WTC11 (cell line): ENCODE results near the gene PSD. TPM values are rescaled to one million over a fixed set of nuclear protein-coding genes. Genes with fewer than 3 reads are reported as not detected.

ENCODE experiments used
- CBFB ChIP-seq: sonication (generic); formaldehyde crosslinking; IDR thresholded peaks from 2 replicates; pipeline ENCODE4 v1.8.1; 2022; ENCODE audit warnings: mild to moderate bottlenecking, low read depth, missing genetic modification reagents
- CREB1 ChIP-seq: sonication (generic); formaldehyde crosslinking; IDR thresholded peaks from 2 replicates; pipeline ENCODE4 v1.8.0; 2023; ENCODE audit warnings: mild to moderate bottlenecking, missing genetic modification reagents
- FOXK1 ChIP-seq: sonication (generic); formaldehyde crosslinking; IDR thresholded peaks from 2 replicates; pipeline ENCODE4 v1.8.0; 2022; ENCODE audit warnings: mild to moderate bottlenecking, moderate library complexity, missing genetic modification reagents
- MXD4 ChIP-seq: fragments of 250-450 bp; sonication (Bioruptor Pico); IDR thresholded peaks from 2 replicates; pipeline ENCODE4 v1.8.0; 2021; ENCODE audit warnings: mild to moderate bottlenecking, moderate library complexity, borderline replicate concordance
- NFYB ChIP-seq: sonication (generic); formaldehyde crosslinking; conservative IDR thresholded peaks from 2 replicates; pipeline ENCODE4 v1.8.0; 2022; ENCODE audit warnings: low read depth, missing genetic modification reagents
- NR2C2 ChIP-seq: sonication (generic); formaldehyde crosslinking; IDR thresholded peaks from 2 replicates; pipeline ENCODE4 v1.8.0; 2022; ENCODE audit warnings: mild to moderate bottlenecking, missing genetic modification reagents
- PRRX2 ChIP-seq: fragments of 250-450 bp; sonication (Bioruptor Pico); IDR thresholded peaks from 2 replicates; pipeline ENCODE4 v1.8.0; 2021; ENCODE audit warnings: mild to moderate bottlenecking
- SMAD3 ChIP-seq: sonication (generic); formaldehyde crosslinking; IDR thresholded peaks from 2 replicates; pipeline ENCODE4 v1.8.0; 2022; ENCODE audit warnings: missing genetic modification reagents, mild to moderate bottlenecking, borderline replicate concordance
- TEAD1 ChIP-seq: sonication (generic); formaldehyde crosslinking; IDR thresholded peaks from 2 replicates; pipeline ENCODE4 v1.8.0; 2022; ENCODE audit warnings: mild to moderate bottlenecking, missing genetic modification reagents
- total RNA-seq: library from RNA; stranded (reverse); gene quantifications from 3 replicates; pipeline ENCODE4 v1.2.3, GENCODE V29; 2021
- TF ChIP-seq, protein P1 (sequence below): sonication (generic); formaldehyde crosslinking; IDR thresholded peaks from 2 replicates; pipeline ENCODE4 v1.8.0; 2022; ENCODE audit warnings: mild to moderate bottlenecking, missing genetic modification reagents
- TF ChIP-seq, protein P2 (sequence below): sonication (generic); formaldehyde crosslinking; IDR thresholded peaks from 2 replicates; pipeline ENCODE4 v1.8.0; 2022; ENCODE audit warnings: mild to moderate bottlenecking, missing genetic modification reagents
- TF ChIP-seq, protein P3 (sequence below): sonication (generic); formaldehyde crosslinking; IDR thresholded peaks from 2 replicates; pipeline ENCODE4 v1.8.0; 2022; ENCODE audit warnings: mild to moderate bottlenecking, missing genetic modification reagents
- TF ChIP-seq, protein P4 (sequence below): sonication (generic); formaldehyde crosslinking; IDR thresholded peaks from 2 replicates; pipeline ENCODE4 v1.8.1; 2023; ENCODE audit warnings: mild to moderate bottlenecking, missing genetic modification reagents, moderate library complexity
- TF ChIP-seq, protein P5 (sequence below): sonication (generic); formaldehyde crosslinking; IDR thresholded peaks from 2 replicates; pipeline ENCODE4 v1.8.0; 2023; ENCODE audit warnings: missing genetic modification reagents
- TF ChIP-seq, protein P6 (sequence below): sonication (generic); formaldehyde crosslinking; IDR thresholded peaks from 2 replicates; pipeline ENCODE4 v1.8.0; 2023; ENCODE audit warnings: mild to moderate bottlenecking, missing genetic modification reagents
- TF ChIP-seq, protein P7 (sequence below): sonication (generic); formaldehyde crosslinking; IDR thresholded peaks from 2 replicates; pipeline ENCODE4 v1.8.1; 2022; ENCODE audit warnings: mild to moderate bottlenecking, moderate library complexity, missing genetic modification reagents
- TF ChIP-seq, protein P8 (sequence below): sonication (generic); formaldehyde crosslinking; IDR thresholded peaks from 2 replicates; pipeline ENCODE4 v1.8.0; 2022; ENCODE audit warnings: mild to moderate bottlenecking, missing genetic modification reagents
- TF ChIP-seq, protein P9 (sequence below): fragments of 250-450 bp; sonication (Bioruptor Pico); IDR thresholded peaks from 2 replicates; pipeline ENCODE4 v1.9.0; 2021; ENCODE audit warnings: mild to moderate bottlenecking
- TF ChIP-seq, protein P10 (sequence below): sonication (generic); formaldehyde crosslinking; IDR thresholded peaks from 2 replicates; pipeline ENCODE4 v1.8.0; 2023; ENCODE audit warnings: missing genetic modification reagents, mild to moderate bottlenecking, borderline replicate concordance

The PSD gene
- total RNA-seq, 1 experiment from 2014 or later: 12.5 TPM

DNA sequence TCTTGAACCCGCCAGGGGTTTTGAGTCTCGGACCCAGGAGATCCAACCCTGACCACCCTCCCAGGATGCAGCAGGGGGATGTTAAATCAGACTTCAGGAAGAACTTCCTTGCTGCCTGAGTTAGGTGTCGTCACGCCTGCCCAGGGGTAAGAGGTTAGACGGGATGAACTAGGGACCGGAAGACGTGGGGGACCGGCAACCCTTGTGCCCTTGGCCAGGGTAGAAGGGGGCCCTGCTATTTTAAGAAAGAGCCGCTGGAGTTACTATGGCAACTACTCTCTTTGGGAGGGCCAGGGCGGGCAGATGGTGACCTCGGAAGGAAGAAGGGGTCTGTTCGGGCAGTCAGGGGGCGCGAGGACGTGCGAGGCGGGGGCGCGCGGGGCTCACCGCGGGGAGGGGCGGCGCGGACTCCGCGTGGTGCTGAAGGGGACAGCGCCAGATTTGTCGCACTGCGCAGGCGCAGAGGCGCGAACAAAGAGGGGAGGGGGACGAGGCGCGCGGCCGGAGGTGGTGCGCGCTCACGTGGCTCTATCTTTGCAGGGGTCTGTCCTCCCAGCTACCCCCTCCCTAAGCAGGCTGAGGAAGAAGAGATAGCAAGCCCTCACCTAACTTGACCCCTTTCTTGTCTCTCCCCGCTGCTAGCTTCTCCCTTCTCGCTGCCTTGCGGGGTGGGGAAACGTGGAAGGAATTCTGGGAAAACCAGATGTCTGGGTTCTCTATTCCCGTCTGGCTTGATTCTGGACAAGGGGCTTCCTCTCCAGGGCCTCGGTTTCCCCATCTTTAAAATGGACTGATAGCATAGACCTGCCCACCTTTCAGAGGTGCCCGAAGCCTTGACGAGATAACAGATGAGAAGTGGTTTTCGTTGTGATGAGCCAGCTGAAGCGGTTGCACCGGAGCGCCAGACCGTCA, 940 bp upstream of the PSD start (continued):
- TF ChIP-seq, protein P1, sequence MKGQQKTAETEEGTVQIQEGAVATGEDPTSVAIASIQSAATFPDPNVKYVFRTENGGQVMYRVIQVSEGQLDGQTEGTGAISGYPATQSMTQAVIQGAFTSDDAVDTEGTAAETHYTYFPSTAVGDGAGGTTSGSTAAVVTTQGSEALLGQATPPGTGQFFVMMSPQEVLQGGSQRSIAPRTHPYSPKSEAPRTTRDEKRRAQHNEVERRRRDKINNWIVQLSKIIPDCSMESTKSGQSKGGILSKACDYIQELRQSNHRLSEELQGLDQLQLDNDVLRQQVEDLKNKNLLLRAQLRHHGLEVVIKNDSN (CRISPR knock-in tag): peak; percentile 68
- TF ChIP-seq TEAD1: 0 out of 2 replicates have a peak, but pooled peaks have one; percentile 30
- TF ChIP-seq, protein P2, sequence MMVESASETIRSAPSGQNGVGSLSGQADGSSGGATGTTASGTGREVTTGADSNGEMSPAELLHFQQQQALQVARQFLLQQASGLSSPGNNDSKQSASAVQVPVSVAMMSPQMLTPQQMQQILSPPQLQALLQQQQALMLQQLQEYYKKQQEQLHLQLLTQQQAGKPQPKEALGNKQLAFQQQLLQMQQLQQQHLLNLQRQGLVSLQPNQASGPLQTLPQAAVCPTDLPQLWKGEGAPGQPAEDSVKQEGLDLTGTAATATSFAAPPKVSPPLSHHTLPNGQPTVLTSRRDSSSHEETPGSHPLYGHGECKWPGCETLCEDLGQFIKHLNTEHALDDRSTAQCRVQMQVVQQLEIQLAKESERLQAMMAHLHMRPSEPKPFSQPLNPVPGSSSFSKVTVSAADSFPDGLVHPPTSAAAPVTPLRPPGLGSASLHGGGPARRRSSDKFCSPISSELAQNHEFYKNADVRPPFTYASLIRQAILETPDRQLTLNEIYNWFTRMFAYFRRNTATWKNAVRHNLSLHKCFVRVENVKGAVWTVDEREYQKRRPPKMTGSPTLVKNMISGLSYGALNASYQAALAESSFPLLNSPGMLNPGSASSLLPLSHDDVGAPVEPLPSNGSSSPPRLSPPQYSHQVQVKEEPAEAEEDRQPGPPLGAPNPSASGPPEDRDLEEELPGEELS: peak; percentile 87
- TF ChIP-seq NR2C2: peak; percentile 34; the same call in 1 of the 2 replicates
- TF ChIP-seq FOXK1 (CRISPR knock-in tag): peak; percentile 78
- TF ChIP-seq, protein P3, sequence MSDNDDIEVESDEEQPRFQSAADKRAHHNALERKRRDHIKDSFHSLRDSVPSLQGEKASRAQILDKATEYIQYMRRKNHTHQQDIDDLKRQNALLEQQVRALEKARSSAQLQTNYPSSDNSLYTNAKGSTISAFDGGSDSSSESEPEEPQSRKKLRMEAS (CRISPR knock-in tag): peak; percentile 73; the same call in 1 of the 2 replicates
- TF ChIP-seq CBFB (CRISPR knock-in tag): 0 out of 2 replicates have a peak, but pooled peaks have one; percentile 35
- TF ChIP-seq MXD4 (CRISPR knock-in tag): no peak
- TF ChIP-seq, protein P4, sequence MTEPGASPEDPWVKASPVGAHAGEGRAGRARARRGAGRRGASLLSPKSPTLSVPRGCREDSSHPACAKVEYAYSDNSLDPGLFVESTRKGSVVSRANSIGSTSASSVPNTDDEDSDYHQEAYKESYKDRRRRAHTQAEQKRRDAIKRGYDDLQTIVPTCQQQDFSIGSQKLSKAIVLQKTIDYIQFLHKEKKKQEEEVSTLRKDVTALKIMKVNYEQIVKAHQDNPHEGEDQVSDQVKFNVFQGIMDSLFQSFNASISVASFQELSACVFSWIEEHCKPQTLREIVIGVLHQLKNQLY (CRISPR knock-in tag): 0 out of 2 replicates have a peak, but pooled peaks have one; percentile 20
- TF ChIP-seq, protein P5, sequence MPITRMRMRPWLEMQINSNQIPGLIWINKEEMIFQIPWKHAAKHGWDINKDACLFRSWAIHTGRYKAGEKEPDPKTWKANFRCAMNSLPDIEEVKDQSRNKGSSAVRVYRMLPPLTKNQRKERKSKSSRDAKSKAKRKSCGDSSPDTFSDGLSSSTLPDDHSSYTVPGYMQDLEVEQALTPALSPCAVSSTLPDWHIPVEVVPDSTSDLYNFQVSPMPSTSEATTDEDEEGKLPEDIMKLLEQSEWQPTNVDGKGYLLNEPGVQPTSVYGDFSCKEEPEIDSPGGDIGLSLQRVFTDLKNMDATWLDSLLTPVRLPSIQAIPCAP: no peak
- no peak for TF ChIP-seq NFYB
- TF ChIP-seq, protein P6, sequence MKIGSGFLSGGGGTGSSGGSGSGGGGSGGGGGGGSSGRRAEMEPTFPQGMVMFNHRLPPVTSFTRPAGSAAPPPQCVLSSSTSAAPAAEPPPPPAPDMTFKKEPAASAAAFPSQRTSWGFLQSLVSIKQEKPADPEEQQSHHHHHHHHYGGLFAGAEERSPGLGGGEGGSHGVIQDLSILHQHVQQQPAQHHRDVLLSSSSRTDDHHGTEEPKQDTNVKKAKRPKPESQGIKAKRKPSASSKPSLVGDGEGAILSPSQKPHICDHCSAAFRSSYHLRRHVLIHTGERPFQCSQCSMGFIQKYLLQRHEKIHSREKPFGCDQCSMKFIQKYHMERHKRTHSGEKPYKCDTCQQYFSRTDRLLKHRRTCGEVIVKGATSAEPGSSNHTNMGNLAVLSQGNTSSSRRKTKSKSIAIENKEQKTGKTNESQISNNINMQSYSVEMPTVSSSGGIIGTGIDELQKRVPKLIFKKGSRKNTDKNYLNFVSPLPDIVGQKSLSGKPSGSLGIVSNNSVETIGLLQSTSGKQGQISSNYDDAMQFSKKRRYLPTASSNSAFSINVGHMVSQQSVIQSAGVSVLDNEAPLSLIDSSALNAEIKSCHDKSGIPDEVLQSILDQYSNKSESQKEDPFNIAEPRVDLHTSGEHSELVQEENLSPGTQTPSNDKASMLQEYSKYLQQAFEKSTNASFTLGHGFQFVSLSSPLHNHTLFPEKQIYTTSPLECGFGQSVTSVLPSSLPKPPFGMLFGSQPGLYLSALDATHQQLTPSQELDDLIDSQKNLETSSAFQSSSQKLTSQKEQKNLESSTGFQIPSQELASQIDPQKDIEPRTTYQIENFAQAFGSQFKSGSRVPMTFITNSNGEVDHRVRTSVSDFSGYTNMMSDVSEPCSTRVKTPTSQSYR (CRISPR knock-in tag): 0 out of 2 replicates have a peak, but pooled peaks have one; percentile 33
- TF ChIP-seq CREB1 (CRISPR knock-in tag): no peak
- TF ChIP-seq, protein P7, sequence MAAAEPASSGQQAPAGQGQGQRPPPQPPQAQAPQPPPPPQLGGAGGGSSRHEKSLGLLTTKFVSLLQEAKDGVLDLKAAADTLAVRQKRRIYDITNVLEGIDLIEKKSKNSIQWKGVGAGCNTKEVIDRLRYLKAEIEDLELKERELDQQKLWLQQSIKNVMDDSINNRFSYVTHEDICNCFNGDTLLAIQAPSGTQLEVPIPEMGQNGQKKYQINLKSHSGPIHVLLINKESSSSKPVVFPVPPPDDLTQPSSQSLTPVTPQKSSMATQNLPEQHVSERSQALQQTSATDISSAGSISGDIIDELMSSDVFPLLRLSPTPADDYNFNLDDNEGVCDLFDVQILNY: peak; percentile 61; the same call in 1 of the 2 replicates
- TF ChIP-seq SMAD3 (CRISPR knock-in tag): peak; percentile 67; the same call in 1 of the 2 replicates
- TF ChIP-seq, protein P8, sequence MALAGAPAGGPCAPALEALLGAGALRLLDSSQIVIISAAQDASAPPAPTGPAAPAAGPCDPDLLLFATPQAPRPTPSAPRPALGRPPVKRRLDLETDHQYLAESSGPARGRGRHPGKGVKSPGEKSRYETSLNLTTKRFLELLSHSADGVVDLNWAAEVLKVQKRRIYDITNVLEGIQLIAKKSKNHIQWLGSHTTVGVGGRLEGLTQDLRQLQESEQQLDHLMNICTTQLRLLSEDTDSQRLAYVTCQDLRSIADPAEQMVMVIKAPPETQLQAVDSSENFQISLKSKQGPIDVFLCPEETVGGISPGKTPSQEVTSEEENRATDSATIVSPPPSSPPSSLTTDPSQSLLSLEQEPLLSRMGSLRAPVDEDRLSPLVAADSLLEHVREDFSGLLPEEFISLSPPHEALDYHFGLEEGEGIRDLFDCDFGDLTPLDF (CRISPR knock-in tag): 0 out of 2 replicates have a peak, but pooled peaks have one; percentile 46
- TF ChIP-seq, protein P9, sequence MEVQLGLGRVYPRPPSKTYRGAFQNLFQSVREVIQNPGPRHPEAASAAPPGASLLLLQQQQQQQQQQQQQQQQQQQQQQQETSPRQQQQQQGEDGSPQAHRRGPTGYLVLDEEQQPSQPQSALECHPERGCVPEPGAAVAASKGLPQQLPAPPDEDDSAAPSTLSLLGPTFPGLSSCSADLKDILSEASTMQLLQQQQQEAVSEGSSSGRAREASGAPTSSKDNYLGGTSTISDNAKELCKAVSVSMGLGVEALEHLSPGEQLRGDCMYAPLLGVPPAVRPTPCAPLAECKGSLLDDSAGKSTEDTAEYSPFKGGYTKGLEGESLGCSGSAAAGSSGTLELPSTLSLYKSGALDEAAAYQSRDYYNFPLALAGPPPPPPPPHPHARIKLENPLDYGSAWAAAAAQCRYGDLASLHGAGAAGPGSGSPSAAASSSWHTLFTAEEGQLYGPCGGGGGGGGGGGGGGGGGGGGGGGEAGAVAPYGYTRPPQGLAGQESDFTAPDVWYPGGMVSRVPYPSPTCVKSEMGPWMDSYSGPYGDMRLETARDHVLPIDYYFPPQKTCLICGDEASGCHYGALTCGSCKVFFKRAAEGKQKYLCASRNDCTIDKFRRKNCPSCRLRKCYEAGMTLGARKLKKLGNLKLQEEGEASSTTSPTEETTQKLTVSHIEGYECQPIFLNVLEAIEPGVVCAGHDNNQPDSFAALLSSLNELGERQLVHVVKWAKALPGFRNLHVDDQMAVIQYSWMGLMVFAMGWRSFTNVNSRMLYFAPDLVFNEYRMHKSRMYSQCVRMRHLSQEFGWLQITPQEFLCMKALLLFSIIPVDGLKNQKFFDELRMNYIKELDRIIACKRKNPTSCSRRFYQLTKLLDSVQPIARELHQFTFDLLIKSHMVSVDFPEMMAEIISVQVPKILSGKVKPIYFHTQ (CRISPR knock-in tag): no peak
- TF ChIP-seq PRRX2 (CRISPR knock-in tag): no peak
- TF ChIP-seq, protein P10, sequence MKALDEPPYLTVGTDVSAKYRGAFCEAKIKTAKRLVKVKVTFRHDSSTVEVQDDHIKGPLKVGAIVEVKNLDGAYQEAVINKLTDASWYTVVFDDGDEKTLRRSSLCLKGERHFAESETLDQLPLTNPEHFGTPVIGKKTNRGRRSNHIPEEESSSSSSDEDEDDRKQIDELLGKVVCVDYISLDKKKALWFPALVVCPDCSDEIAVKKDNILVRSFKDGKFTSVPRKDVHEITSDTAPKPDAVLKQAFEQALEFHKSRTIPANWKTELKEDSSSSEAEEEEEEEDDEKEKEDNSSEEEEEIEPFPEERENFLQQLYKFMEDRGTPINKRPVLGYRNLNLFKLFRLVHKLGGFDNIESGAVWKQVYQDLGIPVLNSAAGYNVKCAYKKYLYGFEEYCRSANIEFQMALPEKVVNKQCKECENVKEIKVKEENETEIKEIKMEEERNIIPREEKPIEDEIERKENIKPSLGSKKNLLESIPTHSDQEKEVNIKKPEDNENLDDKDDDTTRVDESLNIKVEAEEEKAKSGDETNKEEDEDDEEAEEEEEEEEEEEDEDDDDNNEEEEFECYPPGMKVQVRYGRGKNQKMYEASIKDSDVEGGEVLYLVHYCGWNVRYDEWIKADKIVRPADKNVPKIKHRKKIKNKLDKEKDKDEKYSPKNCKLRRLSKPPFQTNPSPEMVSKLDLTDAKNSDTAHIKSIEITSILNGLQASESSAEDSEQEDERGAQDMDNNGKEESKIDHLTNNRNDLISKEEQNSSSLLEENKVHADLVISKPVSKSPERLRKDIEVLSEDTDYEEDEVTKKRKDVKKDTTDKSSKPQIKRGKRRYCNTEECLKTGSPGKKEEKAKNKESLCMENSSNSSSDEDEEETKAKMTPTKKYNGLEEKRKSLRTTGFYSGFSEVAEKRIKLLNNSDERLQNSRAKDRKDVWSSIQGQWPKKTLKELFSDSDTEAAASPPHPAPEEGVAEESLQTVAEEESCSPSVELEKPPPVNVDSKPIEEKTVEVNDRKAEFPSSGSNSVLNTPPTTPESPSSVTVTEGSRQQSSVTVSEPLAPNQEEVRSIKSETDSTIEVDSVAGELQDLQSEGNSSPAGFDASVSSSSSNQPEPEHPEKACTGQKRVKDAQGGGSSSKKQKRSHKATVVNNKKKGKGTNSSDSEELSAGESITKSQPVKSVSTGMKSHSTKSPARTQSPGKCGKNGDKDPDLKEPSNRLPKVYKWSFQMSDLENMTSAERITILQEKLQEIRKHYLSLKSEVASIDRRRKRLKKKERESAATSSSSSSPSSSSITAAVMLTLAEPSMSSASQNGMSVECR: 0 out of 2 replicates have a peak, but pooled peaks have one; percentile 21
- TF ChIP-seq, all 79 proteins: peak for 21
